HG03439 (cell line): ENCODE measurements around the gene LRG1.

Source experiments
- ATAC-seq: cut with Tn5 transposase; IDR thresholded peaks from one replicate; pipeline ENCODE4 v1.9.1; 2021; ENCODE audit warnings: mild to moderate bottlenecking, moderate library complexity; ENCODE audit not compliant: unreplicated experiment

Gene LRG1, protein sequence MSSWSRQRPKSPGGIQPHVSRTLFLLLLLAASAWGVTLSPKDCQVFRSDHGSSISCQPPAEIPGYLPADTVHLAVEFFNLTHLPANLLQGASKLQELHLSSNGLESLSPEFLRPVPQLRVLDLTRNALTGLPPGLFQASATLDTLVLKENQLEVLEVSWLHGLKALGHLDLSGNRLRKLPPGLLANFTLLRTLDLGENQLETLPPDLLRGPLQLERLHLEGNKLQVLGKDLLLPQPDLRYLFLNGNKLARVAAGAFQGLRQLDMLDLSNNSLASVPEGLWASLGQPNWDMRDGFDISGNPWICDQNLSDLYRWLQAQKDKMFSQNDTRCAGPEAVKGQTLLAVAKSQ

DNA sequence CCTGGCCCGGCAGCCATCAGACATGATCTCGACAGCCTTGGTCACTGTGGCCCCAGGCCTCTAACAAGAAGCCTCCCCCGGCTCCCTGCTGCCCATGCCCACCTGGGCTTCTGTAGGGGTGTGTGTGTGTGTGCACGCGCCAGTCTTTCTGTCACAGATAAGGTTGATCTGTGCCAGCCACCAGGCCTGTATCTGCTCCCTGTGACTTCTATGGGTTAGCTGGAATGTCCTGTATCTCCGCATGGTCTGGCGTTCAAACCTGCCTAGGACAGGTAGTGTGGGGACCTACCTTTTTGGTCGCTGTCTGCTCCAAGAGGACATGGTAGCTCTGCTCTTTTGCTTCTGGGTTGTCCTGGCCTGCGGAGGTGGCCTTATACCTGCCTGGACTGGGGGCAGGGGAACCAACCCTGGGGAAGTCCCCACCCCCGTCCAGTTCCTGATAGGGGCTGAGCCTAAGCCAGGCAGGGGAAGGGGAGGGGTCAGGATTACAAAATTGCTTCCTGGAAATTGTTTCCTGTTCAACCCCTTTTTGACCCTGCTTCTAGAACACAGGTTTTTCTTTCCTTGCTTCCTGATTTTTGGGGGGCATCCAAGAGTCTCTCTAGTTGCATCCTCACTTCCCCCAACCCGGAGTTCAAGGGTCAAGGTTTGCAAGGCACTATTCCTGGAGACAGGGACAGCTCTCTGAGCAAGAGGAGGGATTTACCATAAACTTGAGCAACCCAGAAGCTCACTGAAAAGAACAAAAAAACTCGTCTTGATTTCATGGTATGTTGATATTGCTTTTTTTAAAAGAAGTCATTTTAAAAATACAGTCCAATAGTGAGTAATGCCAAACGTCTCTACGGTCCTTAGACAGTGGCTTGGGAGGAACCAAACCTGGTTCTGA lies at the start of gene LRG1:
LRG1 (minus strand) TSS at position 344 of the 889 bp plus-strand sequence; CDS start at position 321, 23 bp downstream.
- ATAC-seq: no peak

DNA sequence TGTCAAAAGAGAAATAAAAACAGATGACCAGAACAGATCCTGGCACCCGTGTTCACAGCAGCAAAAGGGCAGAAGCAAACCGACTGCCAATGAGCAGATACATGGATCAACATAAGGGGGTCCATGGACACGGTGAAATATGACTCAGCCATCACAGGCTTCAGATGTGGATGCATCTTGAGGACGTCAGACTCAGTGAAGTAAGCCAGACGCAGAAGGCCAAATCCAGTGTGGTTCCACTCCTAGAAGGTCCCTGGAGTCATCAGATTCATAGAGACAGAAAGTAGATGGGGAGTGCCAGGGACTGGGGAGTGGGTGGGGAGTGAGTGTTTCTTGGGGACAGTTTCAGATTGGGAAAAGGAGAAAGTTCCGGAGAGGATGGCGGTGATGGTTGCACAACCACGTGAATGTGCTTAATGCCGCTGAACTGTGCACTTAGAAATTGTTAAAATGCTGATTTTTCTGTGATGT lies 48.5 kb upstream of the LRG1 start:
- ATAC-seq: no peak

DNA sequence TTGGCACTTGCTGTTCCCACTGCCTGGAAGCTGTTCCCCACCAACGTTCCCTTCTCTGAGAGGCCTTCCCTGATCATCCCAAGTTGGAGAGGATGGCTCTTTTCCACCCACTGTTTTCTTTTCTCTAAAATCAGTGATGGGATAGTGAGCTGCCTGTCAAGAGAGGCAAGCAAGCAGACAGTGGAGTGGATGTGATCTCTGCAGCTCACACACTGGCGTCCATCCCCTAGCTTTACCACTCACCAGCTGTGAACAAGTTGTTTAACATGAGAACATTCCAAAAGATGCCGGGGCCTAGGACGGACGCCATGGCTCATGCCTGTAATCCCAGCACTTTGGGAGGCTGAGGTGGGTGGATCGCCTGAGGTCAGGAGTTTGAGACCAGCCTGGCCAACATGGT lies 47.7 kb upstream of the LRG1 start:
- no peak for ATAC-seq

DNA sequence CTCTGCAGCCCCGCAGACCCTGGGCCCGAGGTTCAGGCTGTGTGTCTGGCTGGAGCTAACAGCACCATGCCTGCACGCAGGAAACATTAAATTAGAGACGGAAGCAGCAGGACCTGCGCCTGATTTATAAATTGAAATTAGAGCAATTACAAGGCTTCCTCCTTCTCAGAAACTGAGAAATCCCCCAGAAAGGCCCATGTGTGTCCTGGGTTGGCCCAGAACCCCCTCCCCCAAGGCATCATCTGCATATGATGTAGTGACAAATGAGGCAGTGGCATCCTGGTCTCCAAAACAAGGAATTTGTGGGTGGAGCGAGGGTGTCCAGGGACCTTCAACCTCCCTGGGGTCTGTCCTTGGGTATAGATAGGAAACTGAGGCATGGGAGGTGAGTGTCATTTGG lies 46.9 kb upstream of the LRG1 start:
- no peak for ATAC-seq

DNA sequence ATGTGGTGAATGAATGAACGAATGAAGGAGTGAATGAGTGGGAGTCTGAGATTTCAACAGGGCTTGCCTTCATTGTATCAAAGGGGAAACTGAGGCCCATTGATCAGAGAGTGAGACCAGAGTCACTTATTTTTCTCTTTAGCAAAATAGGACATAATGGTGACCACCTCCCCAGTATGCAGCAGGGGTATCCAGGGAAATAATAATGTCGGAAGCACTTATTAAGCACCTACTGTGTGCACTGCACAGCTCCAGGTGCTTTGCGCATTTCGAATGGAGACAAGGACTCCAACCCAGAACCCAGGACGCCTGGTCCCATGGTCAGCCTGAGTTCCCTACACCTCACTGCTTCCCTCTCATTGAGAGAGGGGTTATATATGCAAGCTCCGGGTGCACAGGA lies 46.4 kb upstream of the LRG1 start:
- no peak for ATAC-seq

DNA sequence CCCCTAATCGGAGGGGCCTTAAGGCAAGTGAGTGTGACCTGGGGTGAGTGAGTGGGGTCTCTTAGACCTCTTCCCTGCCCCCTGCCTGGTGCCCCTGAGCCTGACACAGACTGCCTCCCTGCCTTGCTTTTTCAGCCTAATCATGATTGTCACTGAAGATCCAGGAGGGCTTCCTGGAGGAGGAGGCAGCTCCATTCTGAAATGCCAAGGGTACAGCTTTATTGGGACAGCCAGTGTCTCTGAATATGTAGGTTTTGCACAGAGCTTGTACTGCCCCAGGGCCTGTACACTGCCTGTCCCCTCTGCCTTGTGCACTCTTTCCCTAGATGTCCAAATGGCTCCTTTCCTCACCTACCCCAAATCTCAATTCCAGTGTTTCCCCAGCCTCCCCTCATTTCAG lies 45.7 kb upstream of the LRG1 start:
- no peak for ATAC-seq

DNA sequence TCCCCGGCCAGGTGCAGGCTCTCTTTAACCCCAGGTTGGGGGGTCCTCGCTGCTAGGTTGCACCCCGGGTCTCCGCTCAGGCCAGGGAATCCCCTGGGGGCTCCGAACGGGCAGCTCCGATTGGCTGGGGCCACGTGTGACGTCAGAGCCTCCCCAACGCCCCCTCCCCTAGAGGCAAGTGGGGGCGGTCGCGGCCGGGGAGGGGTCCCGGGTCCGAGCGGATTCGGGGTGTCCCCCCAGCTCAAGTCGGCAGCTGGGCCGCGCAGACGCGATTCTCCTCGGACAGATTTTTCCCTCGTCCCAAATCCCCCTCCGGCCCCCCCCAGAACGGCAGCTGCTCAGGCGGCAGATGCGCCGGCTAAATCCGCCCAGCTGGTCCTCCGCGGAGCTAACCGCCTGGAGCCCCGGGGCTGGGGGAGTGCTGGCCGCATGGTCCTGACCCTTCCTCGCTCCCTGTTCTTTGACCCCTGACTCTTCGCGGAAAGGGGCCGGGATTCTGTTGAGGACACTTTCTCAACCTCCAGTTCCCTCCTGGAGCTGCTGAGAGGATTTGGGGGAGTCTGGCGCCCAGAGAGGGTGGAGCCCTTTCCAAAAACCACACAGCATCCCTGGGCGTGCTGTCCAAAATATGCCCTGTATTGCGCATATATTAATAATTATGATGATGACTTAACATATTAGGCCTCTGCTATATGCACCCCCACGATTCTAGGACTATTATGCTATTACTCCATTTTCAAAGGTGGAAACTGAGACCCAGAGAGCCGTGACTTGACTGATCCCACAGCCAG lies 45.0 kb upstream of the LRG1 start:
- no peak for ATAC-seq

DNA sequence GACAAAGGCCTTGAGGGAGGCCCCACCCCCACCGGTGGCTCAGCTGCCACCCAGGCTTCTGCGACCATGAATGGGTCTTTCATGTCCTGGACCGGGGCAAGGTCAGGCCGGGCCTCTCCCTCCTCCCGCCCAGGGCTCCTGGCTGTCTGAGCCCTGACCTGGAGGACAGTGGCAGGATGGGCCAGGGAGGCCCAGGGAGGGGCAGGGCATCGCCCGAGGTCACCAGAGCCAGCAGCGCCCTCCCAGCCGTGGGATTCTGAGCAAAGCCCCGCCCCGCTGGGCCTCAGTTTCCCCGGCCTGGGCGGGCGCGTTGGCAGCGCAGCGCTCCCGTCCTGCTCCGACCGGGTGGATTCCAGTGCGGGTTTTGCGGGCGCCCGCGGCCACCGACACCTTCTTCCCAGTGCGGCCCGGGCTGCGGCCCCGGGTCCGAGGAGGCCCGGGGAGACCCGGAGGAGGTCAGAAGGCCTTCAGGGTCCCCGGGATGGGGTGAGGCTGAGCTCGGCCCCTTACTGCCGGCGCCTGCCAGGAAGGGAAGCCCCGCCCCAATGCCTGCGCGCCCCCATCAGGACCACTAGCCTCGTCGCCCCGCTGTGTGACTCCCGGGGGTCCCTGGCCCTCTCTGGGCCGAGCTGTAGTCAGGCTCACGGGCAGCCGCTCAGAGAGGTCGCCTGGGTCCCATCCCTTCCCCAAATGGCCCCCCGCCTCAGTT lies 44.3 kb upstream of the LRG1 start:
- no peak for ATAC-seq

DNA sequence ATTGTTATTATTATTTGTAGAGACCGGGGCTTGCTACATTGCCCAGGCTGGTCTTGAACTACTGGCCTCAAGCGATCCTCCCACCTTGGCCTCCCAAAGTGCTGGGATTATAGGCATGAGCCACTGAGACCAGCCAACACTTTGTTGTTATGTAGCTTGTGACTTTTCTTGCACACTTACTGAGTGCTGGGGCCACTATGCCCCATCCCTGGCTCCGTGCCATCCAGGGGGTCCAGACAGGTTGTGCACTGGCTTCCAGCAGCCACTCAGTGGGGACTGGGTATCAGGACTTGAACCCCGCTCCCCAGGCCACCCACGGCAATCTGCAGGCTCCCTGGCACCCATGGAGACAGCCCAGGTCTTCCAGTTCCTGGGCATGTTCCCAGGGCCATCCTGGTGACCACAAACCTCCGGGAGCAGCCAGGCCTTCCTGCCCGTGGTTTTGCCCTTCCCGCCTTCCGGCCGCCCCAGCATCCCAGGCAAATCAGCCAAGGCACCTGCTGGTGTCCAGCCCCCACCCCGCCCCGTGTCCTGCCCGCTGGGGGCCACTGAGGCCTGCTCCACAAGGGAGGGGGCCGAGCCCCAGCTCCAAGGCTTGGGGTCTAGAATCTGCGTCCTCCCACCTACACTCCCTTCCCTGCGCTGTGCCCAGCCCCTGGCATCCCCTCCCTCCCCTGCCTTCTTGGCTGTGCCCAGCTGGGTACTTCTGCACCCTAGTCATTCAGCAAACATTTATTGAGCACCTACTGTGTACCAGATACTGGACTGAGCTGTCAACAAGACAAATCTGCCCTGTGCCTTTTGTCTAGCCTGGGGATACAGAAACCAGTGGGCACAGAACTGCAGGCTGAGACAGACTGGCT lies 43.4 kb upstream of the LRG1 start:
- no peak for ATAC-seq

DNA sequence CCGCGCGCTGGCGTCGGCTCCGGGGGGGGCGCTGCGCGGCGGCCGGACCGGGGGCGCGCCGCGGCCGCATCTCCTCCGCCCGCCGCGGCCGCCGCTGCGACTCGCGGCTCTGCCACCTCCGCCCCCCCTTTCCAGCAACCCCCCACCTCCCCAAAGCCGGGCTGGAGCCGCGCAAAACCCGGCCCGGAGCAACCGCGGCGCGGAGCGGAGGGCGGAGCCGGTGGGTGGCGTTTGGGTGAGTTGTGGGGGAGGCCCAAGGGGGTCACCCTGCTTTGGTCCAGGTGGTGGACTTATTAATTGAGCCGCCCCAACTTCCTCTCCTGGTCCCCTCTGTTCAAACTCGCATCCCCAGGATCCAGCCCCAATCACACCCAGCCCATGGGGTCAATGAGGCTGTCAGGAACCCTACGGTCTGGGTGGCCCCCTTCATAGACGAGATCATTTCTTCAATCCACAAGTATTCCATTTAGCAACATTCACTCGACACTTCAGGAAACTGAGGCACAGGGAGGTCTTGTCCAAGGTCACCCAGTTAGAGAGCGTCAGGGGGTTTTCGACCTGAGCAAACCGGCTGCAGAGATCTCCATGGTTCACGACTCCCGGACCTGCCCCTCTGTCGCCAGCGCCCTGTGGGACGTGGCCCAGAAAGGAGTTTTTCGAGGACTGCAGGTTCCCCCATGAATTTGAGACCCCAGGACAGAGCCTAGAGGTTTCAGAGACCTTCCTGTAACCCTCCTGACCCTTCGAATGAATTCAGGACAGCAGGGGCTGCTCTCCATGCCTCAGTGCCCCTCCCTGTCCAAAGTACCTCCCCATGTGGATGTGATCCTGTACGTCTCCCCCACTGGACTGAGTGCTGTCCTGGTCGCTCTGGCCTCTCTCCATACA lies 42.1 kb upstream of the LRG1 start:
- no peak for ATAC-seq

DNA sequence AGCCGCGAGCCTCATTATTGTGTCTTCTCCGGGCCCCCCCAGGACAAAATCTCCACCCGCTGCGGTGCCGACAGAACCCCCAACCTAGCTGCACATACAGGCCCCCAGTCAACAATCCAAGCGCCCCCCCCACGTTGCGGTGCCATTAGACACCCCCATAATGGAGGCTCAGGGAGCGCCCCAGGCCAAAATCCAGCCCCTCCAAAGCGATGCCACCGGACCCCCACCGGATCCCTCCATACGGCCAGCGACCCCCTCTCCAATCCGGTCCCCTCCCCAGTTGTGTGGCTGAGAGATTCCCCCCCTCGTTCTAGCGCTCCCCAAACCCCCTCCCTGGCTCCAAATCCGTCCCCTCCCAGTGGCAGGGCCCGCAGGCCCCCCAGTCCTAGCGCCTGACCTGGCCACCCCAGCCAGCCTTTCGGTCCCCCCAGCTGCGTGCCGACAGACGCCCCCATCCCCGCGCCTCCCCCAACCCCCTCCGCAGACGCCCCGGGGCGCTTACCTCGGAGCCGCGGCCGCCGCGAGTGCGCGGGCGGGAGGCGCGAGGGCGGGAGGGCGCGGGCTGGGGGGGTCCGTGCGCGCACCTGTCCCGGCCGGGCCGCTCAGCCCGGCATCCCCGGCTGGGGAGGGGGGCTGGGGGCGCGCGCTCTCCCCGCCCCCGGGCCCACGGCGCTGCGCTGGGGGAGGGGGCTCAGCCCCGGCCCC lies 41.3 kb upstream of the LRG1 start:
- no peak for ATAC-seq

DNA sequence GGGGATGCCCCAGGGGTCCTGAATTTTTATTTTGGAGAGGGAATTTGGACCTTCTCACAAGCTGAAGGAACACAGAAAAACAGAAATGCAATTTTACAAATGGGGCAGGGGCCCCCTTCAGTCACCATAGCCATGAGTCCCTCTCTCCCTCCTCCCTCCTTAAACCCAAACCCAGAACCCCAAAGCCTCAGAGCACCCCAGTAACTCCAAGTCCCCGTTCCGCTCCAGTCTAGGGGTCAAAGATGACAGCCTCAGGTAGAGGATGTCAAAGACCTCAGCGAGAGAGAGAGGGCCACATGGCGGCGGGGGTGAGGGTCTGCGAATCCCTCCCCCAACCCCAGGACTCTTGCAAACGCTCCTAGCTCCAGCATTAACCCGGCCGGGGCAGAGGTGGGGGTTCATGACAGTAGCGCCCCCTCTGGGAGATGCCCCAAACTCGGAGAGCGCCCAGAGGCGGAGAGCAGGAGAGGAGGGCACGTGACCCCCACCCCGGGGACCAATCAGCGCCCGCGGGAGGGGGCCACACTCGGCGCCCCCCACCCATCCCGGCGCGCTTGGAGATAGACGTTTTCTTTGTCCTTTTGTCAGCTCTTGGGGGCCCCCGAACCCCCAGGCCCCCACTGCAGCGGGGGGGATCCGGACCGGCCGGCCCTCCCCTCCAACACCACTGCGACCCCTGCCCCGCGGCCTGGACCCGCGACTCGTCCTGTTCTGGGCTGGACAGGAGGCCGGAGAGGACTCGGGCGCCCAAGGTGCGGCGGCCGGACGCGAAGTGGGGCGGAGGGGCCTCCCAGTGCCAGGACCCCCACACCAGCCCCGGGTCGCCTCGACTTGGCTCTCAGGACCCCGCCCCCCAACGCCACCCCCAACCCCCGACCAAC lies 40.4 kb upstream of the LRG1 start:
- ATAC-seq: no peak

DNA sequence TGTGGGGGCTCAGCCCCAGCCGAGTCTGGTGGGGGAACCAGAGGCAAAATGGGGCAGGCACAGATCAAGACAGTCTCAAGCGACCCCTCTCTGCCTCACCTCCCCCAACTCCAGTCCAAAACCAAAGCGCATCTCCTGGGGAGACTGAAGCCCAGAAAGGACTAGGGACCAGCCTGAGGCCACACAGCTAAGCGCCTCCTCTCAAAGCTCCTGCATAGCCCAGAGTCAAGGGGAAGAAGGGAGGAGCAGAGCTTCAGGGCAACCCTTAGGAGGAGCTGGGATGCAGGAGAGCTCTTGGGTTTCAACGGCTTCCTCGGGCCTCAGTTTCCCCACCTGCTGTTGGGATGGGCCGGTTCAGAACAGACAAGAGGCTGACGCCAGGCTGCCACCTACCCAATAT lies 39.6 kb upstream of the LRG1 start:
- no peak for ATAC-seq

DNA sequence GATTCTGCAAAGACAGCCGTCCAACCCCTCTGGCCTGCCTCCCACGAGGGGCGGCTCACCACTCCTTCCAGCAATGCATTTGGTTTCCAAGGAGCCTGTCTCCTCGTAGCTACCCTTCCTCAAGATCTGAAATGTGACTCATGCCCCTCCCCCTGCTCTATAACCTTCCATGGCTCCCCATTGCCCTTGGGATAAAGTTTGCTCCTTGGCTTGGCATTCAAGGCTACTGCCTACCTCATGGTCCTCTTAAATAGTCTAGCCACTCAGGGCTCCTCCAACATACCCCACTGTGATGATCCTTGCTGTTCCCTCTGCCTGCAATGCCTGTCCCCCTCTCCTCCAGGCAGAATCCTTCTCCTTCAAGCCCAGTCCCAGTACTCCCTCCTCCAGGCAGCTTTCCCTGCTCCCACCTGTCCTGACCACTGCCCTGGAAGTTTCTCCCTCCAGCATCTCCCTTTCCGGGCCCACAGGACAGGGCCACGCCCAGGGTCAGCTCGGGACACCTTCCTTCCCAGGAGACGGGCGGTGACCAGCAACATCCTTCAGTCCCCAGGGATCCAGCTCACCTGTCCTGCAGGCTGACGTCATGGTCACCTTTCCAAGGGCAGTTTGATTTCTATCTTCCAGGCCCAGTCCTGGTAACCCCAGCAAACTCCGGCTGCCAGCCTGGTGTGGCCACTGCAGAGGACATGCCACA lies 38.9 kb upstream of the LRG1 start:
- ATAC-seq: no peak

DNA sequence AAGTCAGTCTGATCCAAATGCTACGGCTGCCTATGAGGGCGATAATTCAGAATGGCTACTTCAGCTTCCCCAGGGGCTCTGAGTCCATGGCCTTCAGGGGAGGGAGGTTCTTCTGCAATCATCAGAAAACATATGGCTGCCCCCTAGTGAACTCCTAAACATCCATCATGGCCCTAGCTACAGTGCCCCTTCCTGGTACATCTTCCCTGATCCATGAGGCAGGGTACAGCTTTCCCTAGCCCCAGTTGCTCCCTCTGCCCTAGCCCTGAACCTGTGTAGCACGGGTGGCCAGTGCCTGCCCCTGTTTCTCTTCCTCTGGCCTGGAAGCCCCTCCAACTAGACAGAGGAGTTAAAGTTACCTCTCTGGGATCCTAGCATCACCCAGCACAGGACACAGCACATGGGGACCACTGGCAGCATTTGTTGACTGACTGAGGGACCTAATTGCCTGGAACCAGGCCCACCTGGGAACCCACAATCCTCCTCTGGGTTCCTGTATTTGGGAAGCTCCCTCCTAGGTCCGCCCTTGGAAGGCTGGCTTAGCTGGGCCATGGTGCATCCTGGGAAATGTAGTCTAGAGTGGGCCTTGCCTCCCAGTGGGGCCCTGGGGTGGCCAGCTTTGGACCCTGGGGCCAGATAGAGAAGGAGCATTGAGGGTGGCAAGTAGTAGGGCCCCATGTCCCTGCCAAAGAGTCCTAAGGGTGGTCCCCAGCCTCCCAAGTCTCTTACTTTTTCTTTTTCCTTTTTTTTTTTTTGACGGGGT lies 37.4 kb upstream of the LRG1 start:
- no peak for ATAC-seq
